GM23338 (cell line): ENCODE data around the gene TTLL6. TPM values are rescaled to one million over a fixed set of nuclear protein-coding genes. Genes with fewer than 3 reads are reported as not detected.
"Not testable (repeated sequence)": the region's sequence is repeated elsewhere in the genome, so short reads cannot be mapped to it uniquely, and the experiment has no call there.

Experiments used
- ATAC-seq: fragments of 200-7000 bp; cut with Tn5 transposase; 3 replicates; pipeline ENCODE4 v1.9.1; 2020
- DNase-seq: peaks from one replicate; pipeline ENCODE4 v3.0.0-alpha.2; 2015; ENCODE audit warnings: low spot score
- H2AFZ ChIP-seq: fragments of 200-600 bp; sonication (generic); 2 replicates; pipeline ENCODE4 v1.8.0; 2016; ENCODE audit warnings: antibody characterized with exemption, mild to moderate bottlenecking, moderate library complexity
- H3F3A ChIP-seq: fragments of 200-600 bp; sonication (generic); replicated peaks from 2 replicates; pipeline ENCODE4 v1.8.0; 2017; ENCODE audit warnings: antibody characterized with exemption, mixed run types, low read depth
- H3K27ac ChIP-seq: fragments of 200-600 bp; sonication (generic); 2 replicates; pipeline ENCODE4 v1.6.1; 2016; ENCODE audit warnings: low read depth
- H3K27me3 ChIP-seq: fragments of 200-600 bp; sonication (generic); 2 replicates; pipeline ENCODE4 v1.8.0; 2016; ENCODE audit warnings: mild to moderate bottlenecking, mixed run types, moderate library complexity; ENCODE audit not compliant: insufficient read depth
- H3K36me3 ChIP-seq: fragments of 200-600 bp; sonication (generic); 2 replicates; pipeline ENCODE4 v1.8.0; 2016; ENCODE audit warnings: mild to moderate bottlenecking; ENCODE audit not compliant: insufficient read depth
- H3K4me1 ChIP-seq: fragments of 200-600 bp; sonication (generic); 2 replicates; pipeline ENCODE4 v1.8.0; 2016; ENCODE audit warnings: mild to moderate bottlenecking, moderate library complexity; ENCODE audit not compliant: insufficient read depth
- H3K4me2 ChIP-seq: fragments of 200-600 bp; sonication (generic); 2 replicates; pipeline ENCODE4 v1.7.1; 2017; ENCODE audit warnings: mixed run types
- H3K4me3 ChIP-seq: fragments of 200-600 bp; sonication (generic); 2 replicates; pipeline ENCODE4 v1.6.1; 2016; ENCODE audit warnings: mixed run types
- H3K79me2 ChIP-seq: fragments of 200-600 bp; sonication (generic); replicated peaks from 2 replicates; pipeline ENCODE4 v1.8.0; 2017; ENCODE audit warnings: mild to moderate bottlenecking; ENCODE audit not compliant: insufficient read depth
- H3K9me2 ChIP-seq: fragments of 200-600 bp; sonication (generic); 2 replicates; pipeline ENCODE4 v1.8.0; 2017; ENCODE audit not compliant: insufficient read depth
- H4K20me1 ChIP-seq: fragments of 200-600 bp; sonication (generic); replicated peaks from 2 replicates; pipeline ENCODE4 v1.8.0; 2017; ENCODE audit warnings: mild to moderate bottlenecking; ENCODE audit not compliant: insufficient read depth
- H3K27ac Mint-ChIP-seq: 2 replicates; pipeline ENCODE4 v1.8.0; 2020; ENCODE audit warnings: inconsistent platforms, mild to moderate bottlenecking, moderate library complexity, mixed read lengths
- H3K27me3 Mint-ChIP-seq: 3 replicates; pipeline ENCODE4 v1.8.0; 2022; ENCODE audit warnings: low read depth, mild to moderate bottlenecking, moderate library complexity, mixed read lengths, inconsistent platforms; ENCODE audit not compliant: insufficient read depth, poor library complexity
- H3K36me3 Mint-ChIP-seq: 3 replicates; pipeline ENCODE4 v1.8.0; 2021; ENCODE audit warnings: low read depth, mild to moderate bottlenecking, inconsistent platforms, moderate library complexity, mixed read lengths
- H3K4me1 Mint-ChIP-seq: 3 replicates; pipeline ENCODE4 v1.8.0; 2020; ENCODE audit warnings: mild to moderate bottlenecking, inconsistent platforms, mixed read lengths
- H3K4me3 Mint-ChIP-seq: 3 replicates; pipeline ENCODE4 v1.8.0; 2021; ENCODE audit warnings: moderate library complexity, mild to moderate bottlenecking, inconsistent platforms, mixed read lengths
- H3K9me3 Mint-ChIP-seq: 3 replicates; pipeline ENCODE4 v1.8.0; 2020; ENCODE audit warnings: moderate library complexity, mild to moderate bottlenecking, inconsistent platforms, mixed read lengths
- CREB1 ChIP-seq: fragments of 250-450 bp; sonication (Bioruptor Pico); IDR thresholded peaks from 2 replicates; pipeline ENCODE4 v1.5.0; 2020; ENCODE audit warnings: low read depth, mild to moderate bottlenecking, moderate library complexity
- EZH2 ChIP-seq: fragments of 200-600 bp; sonication (generic); IDR thresholded peaks from one replicate; pipeline ENCODE4 v1.8.0; 2017; ENCODE audit warnings: antibody characterized with exemption, mild to moderate bottlenecking, low read depth; ENCODE audit not compliant: unreplicated experiment
- EZH2phosphoT487 ChIP-seq: fragments of 200-600 bp; sonication (generic); IDR thresholded peaks from one replicate; pipeline ENCODE4 v1.8.1; 2018; ENCODE audit warnings: antibody characterized with exemption; ENCODE audit not compliant: unreplicated experiment
- STAT1 ChIP-seq: IDR thresholded peaks from one replicate; pipeline ENCODE4 v1.6.1; 2016; ENCODE audit warnings: antibody characterized with exemption; ENCODE audit not compliant: unreplicated experiment
- ZNF114 ChIP-seq: fragments of 250-450 bp; sonication (Bioruptor Pico); IDR thresholded peaks from 2 replicates; pipeline ENCODE4 v1.5.0; 2020; ENCODE audit warnings: mild to moderate bottlenecking, moderate library complexity
- polyA plus RNA-seq: library from polyadenylated mRNA; unstranded; fragments of >200 nt; fragmentation: Nextera tagmentation; extraction: Ambion mirVana; gene quantifications from 2 replicates; pipeline ENCODE4 v1.2.1, GENCODE V29; 2016
- total RNA-seq: library from RNA; depleted of rRNA; stranded (reverse); fragments of >200 nt; shearing (Covaris generic); gene quantifications from 2 replicates; pipeline ENCODE4 v1.2.3, GENCODE V29; 2014
- TF ChIP-seq, protein P1 (sequence below): fragments of 250-450 bp; sonication (Bioruptor Pico); IDR thresholded peaks from 2 replicates; pipeline ENCODE4 v1.5.0; 2020; ENCODE audit warnings: mild to moderate bottlenecking, moderate library complexity
- TF ChIP-seq, protein P2 (sequence below): IDR thresholded peaks from 2 replicates; pipeline ENCODE4 v1.6.1; 2016; ENCODE audit warnings: antibody characterized with exemption
- TF ChIP-seq, protein P3 (sequence below), 2 experiments: fragments of 200-600 bp in 1 of 2; sonication (generic) in 1 of 2; conservative IDR thresholded peaks; 2 replicates each; pipeline versions ENCODE4 v1.5.1 to v1.6.1; 2016 to 2017; ENCODE audit warnings: antibody characterized with exemption in 2 of 2, low read depth in 2 of 2, mild to moderate bottlenecking in 2 of 2, moderate library complexity in 1 of 2
- TF ChIP-seq, protein P4 (sequence below): IDR thresholded peaks from one replicate; pipeline ENCODE4 v1.6.1; 2018; ENCODE audit warnings: antibody characterized with exemption; ENCODE audit not compliant: unreplicated experiment

The TTLL6 gene
- total and polyA plus RNA-seq, 2 experiments from 2014 or later = 1.9 to 4.7 TPM

DNA sequence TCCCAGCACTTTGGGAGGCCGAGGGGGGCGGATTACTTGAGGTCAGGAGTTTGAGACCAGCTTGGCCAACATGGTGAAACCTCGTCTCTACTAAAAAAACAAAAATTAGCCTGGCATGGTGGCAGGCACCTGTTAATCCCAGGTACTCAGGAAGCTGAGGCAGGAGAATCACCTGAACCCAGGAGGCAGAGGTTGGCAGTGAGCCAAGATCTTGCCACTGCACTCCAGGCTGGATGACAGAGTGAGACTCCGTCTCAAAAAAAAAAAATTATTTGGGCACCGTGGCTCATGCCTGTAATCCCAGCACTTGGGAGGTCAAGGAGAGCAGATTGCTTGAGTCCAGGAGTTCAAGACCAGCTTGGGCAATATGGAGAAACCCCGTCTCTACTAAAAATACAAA is 3.9 kb upstream of the TTLL6 start:
- H4K20me1 ChIP-seq, H3K36me3 ChIP-seq, H3K27ac Mint-ChIP-seq, ATAC-seq, H3K36me3 Mint-ChIP-seq, H3K4me3 ChIP-seq, DNase-seq, H3K9me2 ChIP-seq, H3K27me3 ChIP-seq, H3K4me3 Mint-ChIP-seq, H3K27ac ChIP-seq, H3K79me2 ChIP-seq, H3K4me2 ChIP-seq, H3K9me3 Mint-ChIP-seq: not testable (repeated sequence)
- peaks cover 25% of the 10 kb centered on the region for H3F3A ChIP-seq
- peaks cover 24% of the 10 kb centered on the region for H3K4me1 Mint-ChIP-seq
- H3K27me3 Mint-ChIP-seq = peaks cover 26% of the 10 kb centered on the region
- H2AFZ ChIP-seq = peak overlapping the region; percentile 47; the same call in 1 of the 2 replicates
- H3K4me1 ChIP-seq = peaks cover 27% of the 10 kb centered on the region

DNA sequence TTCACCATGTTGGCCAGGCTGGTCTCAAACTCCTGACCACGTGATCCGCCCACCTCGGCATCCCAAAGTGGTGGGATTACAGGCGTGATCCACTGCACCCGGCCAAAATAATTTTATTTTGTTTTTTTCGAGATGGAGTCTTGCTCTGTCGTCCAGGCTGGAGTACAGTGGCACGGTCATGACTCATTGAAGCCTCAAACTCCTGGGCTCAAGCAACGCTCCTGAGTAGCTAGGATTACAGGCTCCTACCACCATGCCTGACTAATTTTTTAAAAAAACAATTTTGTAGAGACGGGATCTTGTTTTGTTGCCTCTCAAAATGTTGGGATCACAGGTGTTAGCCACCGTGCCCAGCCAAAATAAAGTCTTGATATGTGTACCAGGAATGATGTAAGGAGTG is 2.4 kb upstream of the TTLL6 start:
- Histone ChIP-seq H3K9me2 (no peaks in the 10 kb centered on the region), H3K27ac (peak overlapping the region; percentile 94; the same call in 1 of the 2 replicates), H3K4me2 (peak overlapping the region; percentile 86), H3K79me2 (no peaks in the 10 kb centered on the region), H2AFZ (peak overlapping the region; percentile 83), H3K4me3 (no peak overlapping the region), H3K27me3 (peaks cover 11% of the 10 kb centered on the region; the same call in 1 of the 2 replicates), H3K36me3 (no peaks in the 10 kb centered on the region), H3F3A (peaks cover 25% of the 10 kb centered on the region), H3K4me1 (peaks cover 28% of the 10 kb centered on the region), H4K20me1 (no peaks in the 10 kb centered on the region)
- no peak for ATAC-seq
- no peak overlapping the region for H3K4me3 Mint-ChIP-seq
- H3K36me3 Mint-ChIP-seq = no peaks in the 10 kb centered on the region; the same call in 2 of the 3 replicates
- no peak for DNase-seq
- H3K9me3 Mint-ChIP-seq = no peaks in the 10 kb centered on the region
- H3K4me1 Mint-ChIP-seq = peaks cover 33% of the 10 kb centered on the region
- H3K27me3 Mint-ChIP-seq = peaks cover 28% of the 10 kb centered on the region
- 0 out of 2 replicates have a peak overlapping the region, but pooled peaks have one; percentile 15 for H3K27ac Mint-ChIP-seq
- TF ChIP-seq, protein P1, sequence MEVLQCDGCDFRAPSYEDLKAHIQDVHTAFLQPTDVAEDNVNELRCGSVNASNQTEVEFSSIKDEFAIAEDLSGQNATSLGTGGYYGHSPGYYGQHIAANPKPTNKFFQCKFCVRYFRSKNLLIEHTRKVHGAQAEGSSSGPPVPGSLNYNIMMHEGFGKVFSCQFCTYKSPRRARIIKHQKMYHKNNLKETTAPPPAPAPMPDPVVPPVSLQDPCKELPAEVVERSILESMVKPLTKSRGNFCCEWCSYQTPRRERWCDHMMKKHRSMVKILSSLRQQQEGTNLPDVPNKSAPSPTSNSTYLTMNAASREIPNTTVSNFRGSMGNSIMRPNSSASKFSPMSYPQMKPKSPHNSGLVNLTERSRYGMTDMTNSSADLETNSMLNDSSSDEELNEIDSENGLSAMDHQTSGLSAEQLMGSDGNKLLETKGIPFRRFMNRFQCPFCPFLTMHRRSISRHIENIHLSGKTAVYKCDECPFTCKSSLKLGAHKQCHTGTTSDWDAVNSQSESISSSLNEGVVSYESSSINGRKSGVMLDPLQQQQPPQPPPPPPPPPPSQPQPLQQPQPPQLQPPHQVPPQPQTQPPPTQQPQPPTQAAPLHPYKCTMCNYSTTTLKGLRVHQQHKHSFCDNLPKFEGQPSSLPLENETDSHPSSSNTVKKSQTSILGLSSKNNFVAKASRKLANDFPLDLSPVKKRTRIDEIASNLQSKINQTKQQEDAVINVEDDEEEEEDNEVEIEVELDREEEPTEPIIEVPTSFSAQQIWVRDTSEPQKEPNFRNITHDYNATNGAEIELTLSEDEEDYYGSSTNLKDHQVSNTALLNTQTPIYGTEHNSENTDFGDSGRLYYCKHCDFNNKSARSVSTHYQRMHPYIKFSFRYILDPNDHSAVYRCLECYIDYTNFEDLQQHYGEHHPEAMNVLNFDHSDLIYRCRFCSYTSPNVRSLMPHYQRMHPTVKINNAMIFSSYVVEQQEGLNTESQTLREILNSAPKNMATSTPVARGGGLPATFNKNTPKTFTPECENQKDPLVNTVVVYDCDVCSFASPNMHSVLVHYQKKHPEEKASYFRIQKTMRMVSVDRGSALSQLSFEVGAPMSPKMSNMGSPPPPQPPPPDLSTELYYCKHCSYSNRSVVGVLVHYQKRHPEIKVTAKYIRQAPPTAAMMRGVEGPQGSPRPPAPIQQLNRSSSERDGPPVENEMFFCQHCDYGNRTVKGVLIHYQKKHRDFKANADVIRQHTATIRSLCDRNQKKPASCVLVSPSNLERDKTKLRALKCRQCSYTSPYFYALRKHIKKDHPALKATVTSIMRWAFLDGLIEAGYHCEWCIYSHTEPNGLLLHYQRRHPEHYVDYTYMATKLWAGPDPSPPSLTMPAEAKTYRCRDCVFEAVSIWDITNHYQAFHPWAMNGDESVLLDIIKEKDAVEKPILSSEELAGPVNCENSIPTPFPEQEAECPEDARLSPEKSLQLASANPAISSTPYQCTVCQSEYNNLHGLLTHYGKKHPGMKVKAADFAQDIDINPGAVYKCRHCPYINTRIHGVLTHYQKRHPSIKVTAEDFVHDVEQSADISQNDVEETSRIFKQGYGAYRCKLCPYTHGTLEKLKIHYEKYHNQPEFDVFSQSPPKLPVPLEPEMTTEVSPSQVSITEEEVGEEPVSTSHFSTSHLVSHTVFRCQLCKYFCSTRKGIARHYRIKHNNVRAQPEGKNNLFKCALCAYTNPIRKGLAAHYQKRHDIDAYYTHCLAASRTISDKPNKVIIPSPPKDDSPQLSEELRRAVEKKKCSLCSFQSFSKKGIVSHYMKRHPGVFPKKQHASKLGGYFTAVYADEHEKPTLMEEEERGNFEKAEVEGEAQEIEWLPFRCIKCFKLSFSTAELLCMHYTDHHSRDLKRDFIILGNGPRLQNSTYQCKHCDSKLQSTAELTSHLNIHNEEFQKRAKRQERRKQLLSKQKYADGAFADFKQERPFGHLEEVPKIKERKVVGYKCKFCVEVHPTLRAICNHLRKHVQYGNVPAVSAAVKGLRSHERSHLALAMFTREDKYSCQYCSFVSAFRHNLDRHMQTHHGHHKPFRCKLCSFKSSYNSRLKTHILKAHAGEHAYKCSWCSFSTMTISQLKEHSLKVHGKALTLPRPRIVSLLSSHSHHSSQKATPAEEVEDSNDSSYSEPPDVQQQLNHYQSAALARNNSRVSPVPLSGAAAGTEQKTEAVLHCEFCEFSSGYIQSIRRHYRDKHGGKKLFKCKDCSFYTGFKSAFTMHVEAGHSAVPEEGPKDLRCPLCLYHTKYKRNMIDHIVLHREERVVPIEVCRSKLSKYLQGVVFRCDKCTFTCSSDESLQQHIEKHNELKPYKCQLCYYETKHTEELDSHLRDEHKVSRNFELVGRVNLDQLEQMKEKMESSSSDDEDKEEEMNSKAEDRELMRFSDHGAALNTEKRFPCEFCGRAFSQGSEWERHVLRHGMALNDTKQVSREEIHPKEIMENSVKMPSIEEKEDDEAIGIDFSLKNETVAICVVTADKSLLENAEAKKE (CRISPR knock-in tag) = no peak
- TF ChIP-seq EZH2phosphoT487 = no peak
- TF ChIP-seq, protein P2, sequence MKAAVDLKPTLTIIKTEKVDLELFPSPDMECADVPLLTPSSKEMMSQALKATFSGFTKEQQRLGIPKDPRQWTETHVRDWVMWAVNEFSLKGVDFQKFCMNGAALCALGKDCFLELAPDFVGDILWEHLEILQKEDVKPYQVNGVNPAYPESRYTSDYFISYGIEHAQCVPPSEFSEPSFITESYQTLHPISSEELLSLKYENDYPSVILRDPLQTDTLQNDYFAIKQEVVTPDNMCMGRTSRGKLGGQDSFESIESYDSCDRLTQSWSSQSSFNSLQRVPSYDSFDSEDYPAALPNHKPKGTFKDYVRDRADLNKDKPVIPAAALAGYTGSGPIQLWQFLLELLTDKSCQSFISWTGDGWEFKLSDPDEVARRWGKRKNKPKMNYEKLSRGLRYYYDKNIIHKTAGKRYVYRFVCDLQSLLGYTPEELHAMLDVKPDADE = no peak
- TF ChIP-seq ZNF114 (CRISPR knock-in tag) = no peak
- no peak for TF ChIP-seq EZH2
- TF ChIP-seq, protein P3, sequence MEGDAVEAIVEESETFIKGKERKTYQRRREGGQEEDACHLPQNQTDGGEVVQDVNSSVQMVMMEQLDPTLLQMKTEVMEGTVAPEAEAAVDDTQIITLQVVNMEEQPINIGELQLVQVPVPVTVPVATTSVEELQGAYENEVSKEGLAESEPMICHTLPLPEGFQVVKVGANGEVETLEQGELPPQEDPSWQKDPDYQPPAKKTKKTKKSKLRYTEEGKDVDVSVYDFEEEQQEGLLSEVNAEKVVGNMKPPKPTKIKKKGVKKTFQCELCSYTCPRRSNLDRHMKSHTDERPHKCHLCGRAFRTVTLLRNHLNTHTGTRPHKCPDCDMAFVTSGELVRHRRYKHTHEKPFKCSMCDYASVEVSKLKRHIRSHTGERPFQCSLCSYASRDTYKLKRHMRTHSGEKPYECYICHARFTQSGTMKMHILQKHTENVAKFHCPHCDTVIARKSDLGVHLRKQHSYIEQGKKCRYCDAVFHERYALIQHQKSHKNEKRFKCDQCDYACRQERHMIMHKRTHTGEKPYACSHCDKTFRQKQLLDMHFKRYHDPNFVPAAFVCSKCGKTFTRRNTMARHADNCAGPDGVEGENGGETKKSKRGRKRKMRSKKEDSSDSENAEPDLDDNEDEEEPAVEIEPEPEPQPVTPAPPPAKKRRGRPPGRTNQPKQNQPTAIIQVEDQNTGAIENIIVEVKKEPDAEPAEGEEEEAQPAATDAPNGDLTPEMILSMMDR (conservative IDR thresholded peaks at IDR 0.05; ENCODE audit: low read depth in 2 of 2) = no peak
- no peak for TF ChIP-seq CREB1 (CRISPR knock-in tag)
- TF ChIP-seq STAT1 = no peak
- TF ChIP-seq, protein P4, sequence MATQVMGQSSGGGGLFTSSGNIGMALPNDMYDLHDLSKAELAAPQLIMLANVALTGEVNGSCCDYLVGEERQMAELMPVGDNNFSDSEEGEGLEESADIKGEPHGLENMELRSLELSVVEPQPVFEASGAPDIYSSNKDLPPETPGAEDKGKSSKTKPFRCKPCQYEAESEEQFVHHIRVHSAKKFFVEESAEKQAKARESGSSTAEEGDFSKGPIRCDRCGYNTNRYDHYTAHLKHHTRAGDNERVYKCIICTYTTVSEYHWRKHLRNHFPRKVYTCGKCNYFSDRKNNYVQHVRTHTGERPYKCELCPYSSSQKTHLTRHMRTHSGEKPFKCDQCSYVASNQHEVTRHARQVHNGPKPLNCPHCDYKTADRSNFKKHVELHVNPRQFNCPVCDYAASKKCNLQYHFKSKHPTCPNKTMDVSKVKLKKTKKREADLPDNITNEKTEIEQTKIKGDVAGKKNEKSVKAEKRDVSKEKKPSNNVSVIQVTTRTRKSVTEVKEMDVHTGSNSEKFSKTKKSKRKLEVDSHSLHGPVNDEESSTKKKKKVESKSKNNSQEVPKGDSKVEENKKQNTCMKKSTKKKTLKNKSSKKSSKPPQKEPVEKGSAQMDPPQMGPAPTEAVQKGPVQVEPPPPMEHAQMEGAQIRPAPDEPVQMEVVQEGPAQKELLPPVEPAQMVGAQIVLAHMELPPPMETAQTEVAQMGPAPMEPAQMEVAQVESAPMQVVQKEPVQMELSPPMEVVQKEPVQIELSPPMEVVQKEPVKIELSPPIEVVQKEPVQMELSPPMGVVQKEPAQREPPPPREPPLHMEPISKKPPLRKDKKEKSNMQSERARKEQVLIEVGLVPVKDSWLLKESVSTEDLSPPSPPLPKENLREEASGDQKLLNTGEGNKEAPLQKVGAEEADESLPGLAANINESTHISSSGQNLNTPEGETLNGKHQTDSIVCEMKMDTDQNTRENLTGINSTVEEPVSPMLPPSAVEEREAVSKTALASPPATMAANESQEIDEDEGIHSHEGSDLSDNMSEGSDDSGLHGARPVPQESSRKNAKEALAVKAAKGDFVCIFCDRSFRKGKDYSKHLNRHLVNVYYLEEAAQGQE = no peak
